MCF 10A (cell line): ENCODE data around the gene NBPF14. TPM values are rescaled to one million over a fixed set of nuclear protein-coding genes. Genes with fewer than 3 reads are reported as not detected.
"Not testable (repeated sequence)": the region's sequence is repeated elsewhere in the genome, so short reads cannot be mapped to it uniquely, and the experiment has no call there.

Experiments used
- BruUV-seq: library from RNA; stranded (reverse); fragments of 400-500 nt; replicated peaks from 2 replicates; lab custom pipeline; 2021; lab: Mats Ljungman, UMichigan
- CTCF ChIA-PET: fragments of 300-600 bp; sonication (Branson Sonifier 250); formaldehyde crosslinking; extraction: SDS; loops from one replicate; lab custom pipeline; 2021; ENCODE audit warnings: antibody characterized with exemption, inconsistent platforms; lab: Yijun Ruan, JAX
- POLR2A ChIA-PET: fragments of 300-600, 350-650 bp; sonication (Branson Sonifier 250); formaldehyde crosslinking; extraction: SDS; loops from one replicate; lab custom pipeline; 2020; ENCODE audit warnings: antibody characterized with exemption, inconsistent platforms; lab: Yijun Ruan, JAX
- DNase-seq: peaks from one replicate; pipeline ENCODE4 v3.0.0-alpha.2; 2018; ENCODE audit not compliant: unreplicated experiment
- H3K27ac Mint-ChIP-seq: one replicate; pipeline ENCODE4 v1.8.0; 2022; ENCODE audit warnings: mild to moderate bottlenecking, low read depth, mixed read lengths; ENCODE audit not compliant: unreplicated experiment
- H3K27me3 Mint-ChIP-seq: one replicate; pipeline ENCODE4 v1.8.0; 2022; ENCODE audit warnings: mixed read lengths; ENCODE audit not compliant: insufficient read depth, unreplicated experiment
- H3K36me3 Mint-ChIP-seq: one replicate; pipeline ENCODE4 v1.8.0; 2022; ENCODE audit warnings: mild to moderate bottlenecking, moderate library complexity, mixed read lengths; ENCODE audit not compliant: insufficient read depth, unreplicated experiment
- H3K4me1 Mint-ChIP-seq: one replicate; pipeline ENCODE4 v1.8.0; 2022; ENCODE audit warnings: mixed read lengths; ENCODE audit not compliant: insufficient read depth, unreplicated experiment
- H3K4me3 Mint-ChIP-seq: one replicate; pipeline ENCODE4 v1.8.0; 2022; ENCODE audit warnings: mild to moderate bottlenecking, moderate library complexity, mixed read lengths; ENCODE audit not compliant: unreplicated experiment
- H3K9me3 Mint-ChIP-seq: one replicate; pipeline ENCODE4 v1.8.0; 2022; ENCODE audit warnings: mixed read lengths; ENCODE audit not compliant: unreplicated experiment
- intact Hi-C: fragments of 100-400 bp; cut with micrococcal nuclease; formaldehyde crosslinking; loops from 2 replicates; pipeline ENCODE4 v1.14.1; 2022
- total RNA-seq: library from RNA; stranded (reverse); gene quantifications from 2 replicates; pipeline ENCODE4 v1.2.3, GENCODE V29; 2022
- TF ChIP-seq, protein P1 (sequence below): fragments of 200-600 bp; IDR thresholded peaks from one replicate; pipeline ENCODE4 v1.8.0; 2022; ENCODE audit warnings: antibody characterized with exemption, mild to moderate bottlenecking; ENCODE audit not compliant: unreplicated experiment

NBPF14 gene
- total RNA-seq, 1 experiment from 2014 or later: 38.1 TPM

DNA sequence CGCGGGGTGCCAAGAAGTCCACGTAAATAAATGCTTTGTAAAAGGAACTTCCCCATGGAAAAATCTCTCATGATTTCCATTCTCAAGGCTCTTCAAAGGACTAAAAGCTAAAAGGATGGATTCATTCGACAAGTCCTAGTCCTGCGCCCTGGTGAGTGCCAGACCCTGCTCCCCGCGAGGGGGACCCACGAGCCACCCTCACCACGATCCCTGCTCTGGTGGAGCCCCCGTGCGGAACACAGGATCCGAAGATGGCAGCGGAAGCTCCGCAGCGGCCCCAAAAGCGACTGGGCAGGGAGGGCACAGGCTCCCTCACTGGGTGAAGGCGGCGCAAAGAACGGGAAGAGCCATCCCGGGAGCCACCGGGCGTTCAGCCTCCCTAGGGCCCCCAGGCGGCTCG lies 67.2 kb downstream of the NBPF14 start:
- Mint-ChIP-seq H3K4me3 (peak overlapping the region; percentile 68), H3K36me3 (peaks cover 11% of the 10 kb centered on the region)
- H3K27ac Mint-ChIP-seq, BruUV-seq, intact Hi-C loops, H3K27me3 Mint-ChIP-seq, H3K9me3 Mint-ChIP-seq, POLR2A ChIA-PET, H3K4me1 Mint-ChIP-seq, DNase-seq: not testable (repeated sequence)
- CTCF ChIA-PET: interaction anchor here (0.6 kb wide), 1 partner anchor 157 kb away, joined by 3 read pairs; no protein-coding TSS in a partner anchor
- TF ChIP-seq, protein P1, sequence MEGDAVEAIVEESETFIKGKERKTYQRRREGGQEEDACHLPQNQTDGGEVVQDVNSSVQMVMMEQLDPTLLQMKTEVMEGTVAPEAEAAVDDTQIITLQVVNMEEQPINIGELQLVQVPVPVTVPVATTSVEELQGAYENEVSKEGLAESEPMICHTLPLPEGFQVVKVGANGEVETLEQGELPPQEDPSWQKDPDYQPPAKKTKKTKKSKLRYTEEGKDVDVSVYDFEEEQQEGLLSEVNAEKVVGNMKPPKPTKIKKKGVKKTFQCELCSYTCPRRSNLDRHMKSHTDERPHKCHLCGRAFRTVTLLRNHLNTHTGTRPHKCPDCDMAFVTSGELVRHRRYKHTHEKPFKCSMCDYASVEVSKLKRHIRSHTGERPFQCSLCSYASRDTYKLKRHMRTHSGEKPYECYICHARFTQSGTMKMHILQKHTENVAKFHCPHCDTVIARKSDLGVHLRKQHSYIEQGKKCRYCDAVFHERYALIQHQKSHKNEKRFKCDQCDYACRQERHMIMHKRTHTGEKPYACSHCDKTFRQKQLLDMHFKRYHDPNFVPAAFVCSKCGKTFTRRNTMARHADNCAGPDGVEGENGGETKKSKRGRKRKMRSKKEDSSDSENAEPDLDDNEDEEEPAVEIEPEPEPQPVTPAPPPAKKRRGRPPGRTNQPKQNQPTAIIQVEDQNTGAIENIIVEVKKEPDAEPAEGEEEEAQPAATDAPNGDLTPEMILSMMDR: peak; percentile 12

DNA sequence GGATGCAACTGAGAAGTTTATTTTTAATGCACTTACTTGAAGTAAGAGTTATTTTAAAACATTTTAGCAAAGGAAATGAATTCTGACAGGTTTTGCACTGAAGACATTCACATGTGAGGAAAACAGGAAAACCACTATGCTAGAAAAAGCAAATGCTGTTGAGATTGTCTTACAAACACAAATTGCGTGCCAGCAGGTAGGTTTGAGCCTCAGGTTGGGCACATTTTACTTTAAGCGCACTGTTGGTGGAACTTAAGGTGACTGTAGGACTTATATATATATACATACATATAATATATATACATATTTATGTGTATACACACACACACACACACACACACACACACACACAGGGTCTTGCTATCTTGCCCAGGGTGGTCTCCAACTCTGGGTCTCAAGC lies 69.2 kb downstream of the NBPF14 start:
- CTCF ChIA-PET, H3K27me3 Mint-ChIP-seq, BruUV-seq, DNase-seq, H3K4me1 Mint-ChIP-seq, H3K4me3 Mint-ChIP-seq, H3K27ac Mint-ChIP-seq, POLR2A ChIA-PET, intact Hi-C loops, H3K9me3 Mint-ChIP-seq: not testable (repeated sequence)
- H3K36me3 Mint-ChIP-seq: peaks cover 20% of the 10 kb centered on the region

DNA sequence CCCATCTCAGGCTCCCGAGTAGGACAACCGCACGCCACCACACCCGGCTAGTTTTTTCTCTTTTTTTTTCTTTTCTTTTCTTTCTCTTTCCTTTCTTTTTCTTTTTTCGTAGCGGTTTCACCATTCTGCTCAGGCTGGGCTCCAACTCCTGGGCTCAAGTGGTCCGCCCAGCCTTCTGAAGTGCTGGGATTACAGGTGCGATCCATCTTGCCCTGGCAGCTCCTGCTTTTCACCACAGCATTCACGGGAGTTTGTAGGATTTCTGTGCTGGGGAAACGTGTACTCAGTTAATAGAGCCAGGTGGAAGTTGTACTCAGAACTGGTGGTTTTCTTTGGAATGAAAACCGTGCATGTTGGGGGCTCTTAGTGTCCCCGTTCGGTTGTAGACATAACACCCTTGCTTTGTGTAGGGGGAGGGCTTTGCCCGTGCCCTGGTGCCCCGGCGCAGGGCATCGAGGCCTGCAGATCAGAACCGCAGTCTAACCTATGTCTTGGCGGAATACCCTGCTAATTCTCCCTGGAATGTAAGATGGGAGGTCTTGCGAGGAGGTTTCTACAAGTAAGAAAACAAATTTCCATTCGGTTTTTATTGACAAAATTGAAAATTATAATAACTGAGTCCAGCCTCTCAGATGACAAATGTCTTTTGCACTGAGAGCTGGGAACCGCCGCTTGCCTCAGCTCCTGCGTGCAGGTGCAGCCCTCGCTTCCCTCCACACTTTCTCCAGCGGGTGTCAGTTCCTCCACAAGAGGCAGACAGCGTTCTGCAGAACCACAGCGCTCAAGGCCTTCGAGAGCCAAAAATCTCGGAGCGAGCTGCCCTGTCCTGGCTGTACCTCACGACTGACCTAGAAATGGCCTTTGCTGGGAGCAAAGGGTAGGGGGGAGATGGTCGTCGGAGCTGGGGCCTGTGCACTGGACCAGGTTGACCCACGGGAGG lies 72.3 kb downstream of the NBPF14 start:
- H3K27me3 Mint-ChIP-seq, DNase-seq, intact Hi-C loops, BruUV-seq, H3K9me3 Mint-ChIP-seq, H3K4me1 Mint-ChIP-seq: not testable (repeated sequence)
- ChIA-PET CTCF (interaction anchor here (0.6 kb wide), 1 partner anchor 134 kb away, joined by 3 read pairs; no protein-coding TSS in a partner anchor), POLR2A (interaction anchor here (0.6 to 1.3 kb wide), 6 partner anchors 97 to 1220 kb away, joined by 3 to 7 read pairs (median 4); no protein-coding TSS in a partner anchor)
- Mint-ChIP-seq H3K36me3 (peaks cover 14% of the 10 kb centered on the region), H3K27ac (peak overlapping the region; percentile 100), H3K4me3 (peak overlapping the region; percentile 86)

DNA sequence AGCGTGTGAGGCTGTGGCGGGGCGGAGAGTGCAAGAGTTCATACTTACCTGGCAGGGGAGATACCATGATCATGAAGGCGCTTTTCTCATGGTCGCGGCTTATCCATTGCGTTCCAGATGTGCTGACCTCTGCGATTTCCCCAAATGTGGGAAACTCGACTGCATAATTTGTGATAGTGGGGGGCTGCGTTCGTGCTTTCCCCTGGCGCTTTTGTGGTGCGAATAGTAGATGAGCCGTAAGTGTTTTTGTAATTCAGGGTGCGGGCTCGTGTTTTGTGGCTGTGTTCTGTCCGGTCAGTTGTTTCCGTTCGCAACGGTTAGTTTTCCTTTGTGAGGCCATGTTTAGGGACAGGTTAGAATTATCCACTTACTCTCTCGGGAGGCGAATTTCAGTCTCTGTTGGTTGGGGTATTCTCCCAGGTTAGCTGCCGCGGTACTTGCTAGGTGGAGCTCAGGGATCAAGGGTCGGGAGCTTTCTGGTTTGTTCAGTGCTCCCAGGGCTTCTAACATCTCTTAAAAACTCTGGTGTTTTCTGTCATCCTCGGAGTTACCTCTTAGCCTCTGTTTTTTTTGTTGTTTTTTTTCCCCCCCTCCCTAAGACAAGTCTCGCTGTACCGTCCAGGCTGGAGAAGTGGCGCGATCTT lies 73.1 kb downstream of the NBPF14 start:
- intact Hi-C loops, H3K27me3 Mint-ChIP-seq, H3K9me3 Mint-ChIP-seq, H3K4me1 Mint-ChIP-seq: not testable (repeated sequence)
- peak; percentile 100 for DNase-seq
- Mint-ChIP-seq H3K36me3 (peaks cover 14% of the 10 kb centered on the region), H3K27ac (peak overlapping the region; percentile 100), H3K4me3 (peak overlapping the region; percentile 86)
- ChIA-PET POLR2A (interaction anchor here (0.6 to 1.3 kb wide), 6 partner anchors 96 to 1219 kb away, joined by 3 to 7 read pairs (median 4); no protein-coding TSS in a partner anchor), CTCF (interaction anchor here (0.6 kb wide), 1 partner anchor 134 kb away, joined by 3 read pairs; no protein-coding TSS in a partner anchor)
- TSS peak; percentile 93 for BruUV-seq

DNA sequence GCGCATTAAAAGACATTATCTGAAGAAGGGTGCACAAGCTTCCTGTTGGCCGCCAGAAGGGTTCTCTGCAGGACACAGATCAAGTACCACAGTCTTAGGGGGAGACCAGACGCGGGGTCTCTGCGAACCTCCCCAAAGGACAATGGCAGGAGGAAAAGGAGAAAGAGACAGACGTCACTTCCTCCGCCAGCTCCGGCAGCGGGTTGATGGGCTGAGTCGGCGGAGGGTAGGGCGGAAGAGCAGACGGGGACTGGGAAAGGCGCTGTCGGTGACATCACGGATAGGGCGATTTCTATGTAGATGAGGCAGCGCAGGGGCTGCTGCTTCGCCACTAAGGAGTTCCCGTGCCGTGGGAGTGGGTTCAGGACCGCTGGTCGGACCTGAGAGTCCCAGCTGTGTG lies 73.7 kb downstream of the NBPF14 start:
- H3K4me1 Mint-ChIP-seq, H3K27me3 Mint-ChIP-seq, BruUV-seq, CTCF ChIA-PET, intact Hi-C loops, H3K9me3 Mint-ChIP-seq: not testable (repeated sequence)
- Mint-ChIP-seq H3K4me3 (peak overlapping the region; percentile 86), H3K27ac (peak overlapping the region; percentile 100), H3K36me3 (peaks cover 14% of the 10 kb centered on the region)
- POLR2A ChIA-PET: interaction anchor here (1.3 kb wide), 1 partner anchor 129 kb away, joined by 3 read pairs; no protein-coding TSS in a partner anchor
- peak; percentile 90 for DNase-seq

DNA sequence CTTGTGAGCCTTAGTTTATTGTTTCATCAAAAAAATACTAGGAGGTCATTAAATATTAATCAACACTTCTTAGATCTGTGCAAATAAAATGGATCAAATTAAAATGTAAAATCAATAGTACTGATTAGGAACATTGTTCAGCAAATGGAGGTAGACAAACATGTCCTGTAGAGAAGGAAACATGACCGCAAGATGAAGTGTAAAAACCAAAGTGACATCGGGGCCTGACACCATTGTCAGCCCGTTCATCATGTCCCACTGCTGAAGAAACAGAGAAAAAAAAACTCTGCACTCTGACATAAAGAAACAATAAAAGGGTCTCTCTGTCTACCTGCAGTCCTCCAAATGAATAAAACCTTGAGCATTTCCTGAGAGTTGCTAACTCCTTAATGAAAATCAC lies 81.5 kb downstream of the NBPF14 start:
- BruUV-seq, H3K9me3 Mint-ChIP-seq, H3K4me3 Mint-ChIP-seq, H3K36me3 Mint-ChIP-seq, H3K27me3 Mint-ChIP-seq, POLR2A ChIA-PET, H3K27ac Mint-ChIP-seq, H3K4me1 Mint-ChIP-seq, DNase-seq, CTCF ChIA-PET, intact Hi-C loops: not testable (repeated sequence)

DNA sequence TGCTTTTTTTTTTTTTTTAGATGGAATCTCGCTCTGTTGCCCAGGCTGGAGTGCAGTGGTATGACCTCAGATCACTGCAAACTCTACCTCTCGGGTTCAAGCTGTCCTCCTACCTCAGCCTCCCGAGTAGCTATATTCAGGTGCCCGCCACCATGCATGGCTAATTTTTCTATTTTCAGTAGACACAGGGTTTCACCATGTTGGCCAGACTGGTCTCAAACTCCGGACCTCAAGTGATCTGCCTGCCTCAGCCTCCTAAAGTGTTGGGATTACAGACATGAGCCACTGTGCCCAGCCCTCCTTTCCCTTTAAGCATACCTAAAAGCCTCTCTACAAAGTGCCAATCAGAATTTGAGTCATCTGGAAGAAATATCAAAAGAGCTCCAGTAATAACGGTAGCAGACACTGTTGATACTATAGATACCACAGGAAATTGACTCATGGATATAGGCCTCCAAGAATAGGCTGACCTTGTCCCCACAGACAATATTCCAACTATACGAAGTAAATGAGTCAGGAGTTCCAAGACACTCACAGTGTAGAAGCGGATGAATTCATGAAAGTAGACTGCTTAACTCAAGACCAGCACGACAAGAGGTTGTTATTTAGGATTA lies 83.1 kb downstream of the NBPF14 start:
- H3K36me3 Mint-ChIP-seq, BruUV-seq, POLR2A ChIA-PET, H3K27ac Mint-ChIP-seq, H3K4me3 Mint-ChIP-seq, H3K9me3 Mint-ChIP-seq, CTCF ChIA-PET, H3K4me1 Mint-ChIP-seq, intact Hi-C loops, H3K27me3 Mint-ChIP-seq: not testable (repeated sequence)
- DNase-seq: peak; percentile 17

DNA sequence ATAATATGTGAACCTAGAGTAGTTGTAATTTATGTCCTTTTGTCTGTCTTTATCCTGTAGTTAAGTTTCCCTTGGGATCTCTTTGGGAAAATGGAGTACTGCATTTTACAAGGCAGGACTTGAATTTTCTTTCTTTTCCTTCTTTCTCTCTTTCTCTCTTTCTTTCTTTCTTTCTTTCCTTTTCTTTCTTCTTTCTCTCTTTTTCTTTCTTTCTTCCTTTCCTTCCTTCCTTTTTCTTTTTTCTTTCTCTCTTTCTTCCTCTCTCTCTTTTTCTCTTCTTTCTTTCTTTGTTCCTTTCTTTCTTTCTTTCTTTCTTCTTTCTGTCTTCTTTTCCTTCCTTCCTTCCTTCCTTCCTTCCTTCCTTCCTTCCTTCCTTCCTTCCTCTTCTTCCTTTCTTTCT lies 101.9 kb downstream of the NBPF14 start:
- H3K4me1 Mint-ChIP-seq, H3K36me3 Mint-ChIP-seq, H3K4me3 Mint-ChIP-seq, BruUV-seq, H3K9me3 Mint-ChIP-seq, intact Hi-C loops, DNase-seq, POLR2A ChIA-PET, CTCF ChIA-PET, H3K27me3 Mint-ChIP-seq, H3K27ac Mint-ChIP-seq: not testable (repeated sequence)
